ENCODE measurements around the gene PCNT. TPM values are rescaled to one million over a fixed set of nuclear protein-coding genes. Genes with fewer than 3 reads are reported as not detected.

PCNT gene
- total RNA-seq, 2 experiments from 2014 or later, result 46.2 to 46.6 TPM

DNA sequence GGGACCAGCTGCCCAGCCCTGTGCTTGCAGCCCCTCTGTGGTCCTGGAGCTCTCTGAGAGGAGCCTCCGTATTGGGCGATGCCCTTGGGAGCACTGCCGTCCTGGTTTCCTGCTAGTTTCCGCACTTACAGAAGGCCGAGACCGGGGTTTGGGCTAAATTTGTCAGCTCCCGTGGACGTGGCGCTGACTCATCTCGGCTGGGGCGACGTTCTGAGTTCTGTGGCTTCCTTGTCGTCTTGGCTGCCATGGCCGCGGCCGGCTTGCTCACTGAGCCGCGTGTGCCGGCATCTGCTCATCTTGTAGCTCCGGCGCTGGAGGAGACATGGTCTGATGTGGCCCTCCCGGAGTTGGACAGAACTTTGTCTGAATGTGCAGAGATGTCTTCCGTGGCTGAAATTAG, 64.9 kb downstream of the PCNT start:
- no peaks in the 10 kb centered on the region for H3K4me1 Mint-ChIP-seq (ENCODE audit: low read depth)
- H3K27me3 Mint-ChIP-seq, result no peaks in the 10 kb centered on the region
- H3K27ac Mint-ChIP-seq, result no peak overlapping the region
- peaks cover 6% of the 10 kb centered on the region for H3K9me3 Mint-ChIP-seq
- ChIA-PET CTCF (no interaction called here), POLR2A (no interaction called here)
- DNase-seq (no peak), ATAC-seq (no peak)
- no peak overlapping the region for H3K4me3 Mint-ChIP-seq
- TF ChIP-seq, protein P1, sequence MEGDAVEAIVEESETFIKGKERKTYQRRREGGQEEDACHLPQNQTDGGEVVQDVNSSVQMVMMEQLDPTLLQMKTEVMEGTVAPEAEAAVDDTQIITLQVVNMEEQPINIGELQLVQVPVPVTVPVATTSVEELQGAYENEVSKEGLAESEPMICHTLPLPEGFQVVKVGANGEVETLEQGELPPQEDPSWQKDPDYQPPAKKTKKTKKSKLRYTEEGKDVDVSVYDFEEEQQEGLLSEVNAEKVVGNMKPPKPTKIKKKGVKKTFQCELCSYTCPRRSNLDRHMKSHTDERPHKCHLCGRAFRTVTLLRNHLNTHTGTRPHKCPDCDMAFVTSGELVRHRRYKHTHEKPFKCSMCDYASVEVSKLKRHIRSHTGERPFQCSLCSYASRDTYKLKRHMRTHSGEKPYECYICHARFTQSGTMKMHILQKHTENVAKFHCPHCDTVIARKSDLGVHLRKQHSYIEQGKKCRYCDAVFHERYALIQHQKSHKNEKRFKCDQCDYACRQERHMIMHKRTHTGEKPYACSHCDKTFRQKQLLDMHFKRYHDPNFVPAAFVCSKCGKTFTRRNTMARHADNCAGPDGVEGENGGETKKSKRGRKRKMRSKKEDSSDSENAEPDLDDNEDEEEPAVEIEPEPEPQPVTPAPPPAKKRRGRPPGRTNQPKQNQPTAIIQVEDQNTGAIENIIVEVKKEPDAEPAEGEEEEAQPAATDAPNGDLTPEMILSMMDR (IDR thresholded peaks at IDR 0.05), result no peak
- H3K36me3 Mint-ChIP-seq (ENCODE audit: low read depth), result peaks cover 29% of the 10 kb centered on the region
- intact Hi-C loops (cut with micrococcal nuclease), result no loop called here

DNA sequence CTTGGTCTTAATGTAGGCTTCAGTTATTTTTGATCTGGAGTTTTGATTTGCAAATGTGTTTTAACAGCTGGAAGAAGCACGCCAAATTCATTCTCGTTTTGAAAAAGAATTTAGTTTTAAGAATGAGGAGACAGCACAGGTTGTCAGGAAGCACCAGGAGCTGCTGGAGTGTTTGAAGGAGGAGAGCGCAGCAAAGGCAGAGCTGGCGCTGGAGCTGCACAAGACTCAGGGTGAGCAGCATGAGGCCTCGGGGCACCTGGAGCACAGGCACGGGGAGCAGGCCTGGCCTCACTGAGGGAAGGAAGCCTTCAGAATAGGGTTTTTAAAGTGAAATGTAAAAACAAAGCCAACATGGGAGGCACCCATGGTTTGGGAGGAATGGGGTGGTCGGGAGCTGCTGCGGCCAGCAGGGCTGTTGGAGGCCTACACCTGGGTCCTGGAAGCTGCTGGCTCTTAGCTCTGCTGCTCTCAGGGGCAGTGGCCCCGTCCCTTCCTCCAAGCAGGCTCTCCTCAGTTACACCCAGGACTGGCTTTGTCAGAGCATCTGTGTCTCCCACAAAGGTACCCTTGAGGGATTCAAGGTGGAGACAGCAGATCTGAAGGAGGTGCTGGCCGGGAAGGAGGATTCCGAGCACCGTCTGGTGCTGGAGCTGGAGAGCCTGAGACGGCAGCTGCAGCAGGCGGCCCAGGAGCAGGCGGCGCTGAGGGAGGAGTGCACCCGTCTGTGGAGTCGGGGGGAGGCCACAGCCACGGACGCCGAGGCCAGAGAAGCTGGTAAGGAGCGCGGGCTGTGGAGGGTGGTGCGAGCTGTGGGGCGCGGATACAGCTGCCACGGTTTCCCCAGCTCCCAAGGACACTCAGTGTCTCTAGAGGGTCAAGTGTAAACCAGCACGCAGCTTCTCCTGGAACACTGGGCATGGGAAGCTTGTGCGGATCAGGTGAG, 66.9 kb downstream of the PCNT start:
- no peaks in the 10 kb centered on the region for H3K27me3 Mint-ChIP-seq
- H3K9me3 Mint-ChIP-seq, result no peaks in the 10 kb centered on the region
- CTCF ChIA-PET, result no interaction called here
- no peak overlapping the region for H3K4me3 Mint-ChIP-seq
- peaks cover 17% of the 10 kb centered on the region for H3K36me3 Mint-ChIP-seq (ENCODE audit: low read depth)
- intact Hi-C loops (cut with micrococcal nuclease), result no loop called here
- DNase-seq, result no peak
- POLR2A ChIA-PET, result interaction anchor here (0.9 to 1.0 kb wide), 3 partner anchors 21 to 159 kb away, joined by 3 read pairs; no protein-coding TSS in a partner anchor
- no peaks in the 10 kb centered on the region for H3K4me1 Mint-ChIP-seq (ENCODE audit: low read depth)
- no peak for ATAC-seq
- TF ChIP-seq, protein P1 (IDR thresholded peaks at IDR 0.05), result no peak
- H3K27ac Mint-ChIP-seq, result no peak overlapping the region

DNA sequence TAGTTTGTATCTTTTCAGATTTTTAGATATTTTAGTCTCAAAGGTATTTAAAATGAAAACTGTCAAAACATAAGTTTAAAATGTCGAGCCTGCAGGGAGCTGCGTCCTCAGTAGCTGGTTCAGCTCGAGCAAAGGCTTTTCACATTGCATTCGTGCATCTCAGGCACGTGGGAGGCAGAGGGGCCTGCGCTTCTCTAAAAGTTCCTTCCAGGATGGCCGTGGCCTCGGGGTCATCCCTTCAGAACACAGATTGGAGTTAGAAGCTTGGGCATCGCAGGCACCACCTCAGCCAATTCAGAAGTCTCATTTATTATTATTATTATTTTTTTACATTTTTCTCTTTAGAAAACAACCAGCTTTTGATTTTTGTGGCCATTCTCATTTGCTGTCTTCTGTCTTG, 67.8 kb downstream of the PCNT start:
- DNase-seq, result no peak
- no peak overlapping the region for H3K4me3 Mint-ChIP-seq
- TF ChIP-seq, protein P1 (IDR thresholded peaks at IDR 0.05), result no peak
- CTCF ChIA-PET, result no interaction called here
- H3K27me3 Mint-ChIP-seq, result no peaks in the 10 kb centered on the region
- POLR2A ChIA-PET, result no interaction called here
- no peaks in the 10 kb centered on the region for H3K4me1 Mint-ChIP-seq (ENCODE audit: low read depth)
- H3K36me3 Mint-ChIP-seq (ENCODE audit: low read depth), result peaks cover 13% of the 10 kb centered on the region
- intact Hi-C loops (cut with micrococcal nuclease), result no loop called here
- H3K27ac Mint-ChIP-seq, result no peak overlapping the region
- ATAC-seq, result no peak
- no peaks in the 10 kb centered on the region for H3K9me3 Mint-ChIP-seq

DNA sequence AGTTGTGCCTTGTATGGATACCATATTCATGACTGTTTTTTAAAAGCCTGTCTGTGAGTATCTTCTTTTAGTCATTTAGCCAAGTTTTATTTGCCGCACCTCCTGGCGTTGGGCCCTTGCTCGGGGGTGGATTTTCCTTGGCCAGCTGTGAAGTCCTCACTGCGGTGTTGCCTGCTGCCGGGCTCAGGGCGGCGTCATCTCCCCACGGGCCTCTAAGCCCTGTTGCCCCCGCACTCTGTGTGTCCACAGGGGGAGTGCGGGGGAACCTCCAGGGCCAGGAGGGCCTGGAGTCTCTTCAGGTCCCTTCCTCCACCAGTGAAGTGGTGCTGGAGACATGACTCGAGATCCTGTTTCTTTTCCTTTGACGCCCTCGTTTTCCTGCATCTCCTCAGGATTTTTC, 69.0 kb downstream of the PCNT start:
- ATAC-seq (no peak), DNase-seq (no peak)
- ChIA-PET POLR2A (no interaction called here), CTCF (no interaction called here)
- Mint-ChIP-seq H3K27me3 (no peaks in the 10 kb centered on the region), H3K36me3 (ENCODE audit: low read depth) (peaks cover 16% of the 10 kb centered on the region), H3K4me3 (no peak overlapping the region), H3K27ac (no peak overlapping the region), H3K9me3 (no peaks in the 10 kb centered on the region), H3K4me1 (ENCODE audit: low read depth) (no peaks in the 10 kb centered on the region)
- TF ChIP-seq, protein P1 (IDR thresholded peaks at IDR 0.05), result no peak
- intact Hi-C loops (cut with micrococcal nuclease), result no loop called here

DNA sequence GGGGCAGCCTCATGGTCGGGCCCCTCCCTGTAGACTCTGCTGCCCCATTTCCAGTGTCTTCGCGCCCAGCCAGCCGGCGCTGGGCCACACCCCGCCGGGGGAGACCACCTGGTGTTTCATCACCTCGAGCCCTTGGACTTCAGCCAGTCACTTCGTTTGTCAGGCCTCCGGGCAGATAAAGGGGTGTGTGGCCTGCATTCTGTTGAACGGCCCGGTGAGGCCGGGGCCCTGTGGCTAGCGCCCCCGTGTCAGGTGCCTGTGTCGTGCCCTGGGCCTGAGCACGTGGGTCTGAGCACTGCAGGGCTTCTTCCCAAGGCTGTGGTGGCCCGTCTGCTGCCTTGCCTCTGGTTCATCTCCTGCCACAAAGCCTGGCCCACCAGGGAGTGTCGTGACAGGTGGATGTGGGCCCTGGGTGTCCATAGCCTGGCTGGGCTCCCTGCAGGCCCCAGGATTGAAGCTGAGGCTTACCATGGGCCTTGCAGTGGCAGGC, 69.5 kb downstream of the PCNT start:
- H3K36me3 Mint-ChIP-seq (ENCODE audit: low read depth), result peaks cover 19% of the 10 kb centered on the region
- no peak for ATAC-seq

More for the DNA sequence above, 69.5 kb downstream of the PCNT start:
- no peaks in the 10 kb centered on the region for H3K27me3 Mint-ChIP-seq
- no peak for DNase-seq
- no peaks in the 10 kb centered on the region for H3K9me3 Mint-ChIP-seq
- no peak overlapping the region for H3K27ac Mint-ChIP-seq
- ChIA-PET CTCF (no interaction called here), POLR2A (no interaction called here)
- intact Hi-C loops (cut with micrococcal nuclease), result no loop called here
- no peak overlapping the region for H3K4me3 Mint-ChIP-seq
- TF ChIP-seq, protein P1 (IDR thresholded peaks at IDR 0.05), result no peak
- no peaks in the 10 kb centered on the region for H3K4me1 Mint-ChIP-seq (ENCODE audit: low read depth)
